ENCODE measurements around the gene FBXO47. TPM values are rescaled to one million over a fixed set of nuclear protein-coding genes. Genes with fewer than 3 reads are reported as not detected.
"Not testable (repeated sequence)": the region's sequence is repeated elsewhere in the genome, so short reads cannot be mapped to it uniquely, and the experiment has no call there.

FBXO47 gene
- total and polyA plus RNA-seq, 2 of the 4 experiments (the other 2 are of a cell fraction), result under 0.01 TPM; not detected in 1

- no TSS peak for BruUV-seq (replicated peaks)
- H3K9me3 ChIP-seq (ENCODE audit: control insufficient read depth, insufficient read depth, low read length), result no peaks in the 10 kb centered on the region
- no peak overlapping the region for H2AK9ac ChIP-seq (replicated peaks; ENCODE audit: low read depth, low read length, poor library complexity)
- peaks cover 6% of the 10 kb centered on the region; the same call in 1 of the 2 replicates for H3K4me1 ChIP-seq (ENCODE audit: control insufficient read depth, insufficient read depth, low read length)
- H2AFZ ChIP-seq (replicated peaks; ENCODE audit: low read length, poor library complexity), result peak overlapping the region; percentile 49
- H3K18ac ChIP-seq (ENCODE audit: low read depth, low read length), result no peak overlapping the region
- H4K91ac ChIP-seq (ENCODE audit: insufficient read depth, low read depth, low read length), result no peak overlapping the region
- no peak overlapping the region for H2BK120ac ChIP-seq (ENCODE audit: low read depth, low read length)
- peaks cover 82% of the 10 kb centered on the region for H3K36me3 ChIP-seq (ENCODE audit: control insufficient read depth, insufficient read depth, low read length)
- H2BK15ac ChIP-seq (ENCODE audit: low read depth, low read length), result no peak overlapping the region
- no peak overlapping the region for H3K4me2 ChIP-seq (ENCODE audit: low read depth, low read length)
- ChIA-PET CTCF (no interaction called here), POLR2A (ENCODE audit: unreplicated experiment) (no interaction called here)
- no peak overlapping the region for H3K56ac ChIP-seq (ENCODE audit: extremely low read depth, insufficient read depth, low read length)
- H3K27me3 ChIP-seq (ENCODE audit: control insufficient read depth, insufficient read depth, low read length), result no peaks in the 10 kb centered on the region
- H3K27ac ChIP-seq (ENCODE audit: insufficient read depth, low read length), result peak overlapping the region; percentile 20; the same call in 1 of the 2 replicates
- H3K9ac ChIP-seq (ENCODE audit: low read depth, low read length), result no peak overlapping the region
- in situ Hi-C loops (cut with MboI; ENCODE audit: low sequenced_read_pairs) (no loop called here), intact Hi-C loops (cut with micrococcal nuclease) (no loop called here), dilution Hi-C loops (cut with HindIII; ENCODE audit: low sequenced_read_pairs, unreplicated experiment) (no loop called here)
- peaks cover 30% of the 10 kb centered on the region for H3K9me1 ChIP-seq (ENCODE audit: insufficient read depth, low read length)
- H2AK5ac ChIP-seq (ENCODE audit: low read depth, low read length), result no peak overlapping the region
- H4K8ac ChIP-seq (ENCODE audit: low read depth in 2 of 2, low read length in 2 of 2), result no peak overlapping the region
- no peak overlapping the region for H2BK5ac ChIP-seq (ENCODE audit: low read depth, low read length, poor library complexity, severe bottlenecking)
- H4K5ac ChIP-seq (ENCODE audit: low read depth, low read length), result no peak overlapping the region
- H2BK20ac ChIP-seq (ENCODE audit: low read depth, low read length), result no peak overlapping the region
- H3K4ac ChIP-seq (ENCODE audit: low read depth, low read length), result no peak overlapping the region
- peak; percentile 12; the same call in 1 of the 2 replicates for ATAC-seq (ENCODE audit: low read depth)
- WGBS, 2 experiments (ENCODE audit: extremely low coverage in 2 of 2, insufficient read length in 1 of 2), result 78% methylated on average over 6 of the region's 13 CpGs; no CpG with 5 or more reads in 1 of the 2 experiments
- no peak overlapping the region for H3K23ac ChIP-seq (ENCODE audit: low read depth, low read length)
- H3K79me1 ChIP-seq (ENCODE audit: low read depth in 1 of 2, low read length in 2 of 2), result peaks cover 70 to 95% of the 10 kb centered on the region in 2 experiments
- no peak for DNase-seq
- H3K4me3 ChIP-seq (ENCODE audit: insufficient read depth, low read depth, low read length), result no peak overlapping the region
- TF ChIP-seq MXI1 (IDR thresholded peaks at IDR 0.05; ENCODE audit: borderline replicate concordance, low read depth, low read length) (no peak), MAFK (IDR thresholded peaks at IDR 0.05; ENCODE audit: low read depth, low read length) (no peak), ELK1 (IDR thresholded peaks at IDR 0.05; ENCODE audit: borderline replicate concordance, low read depth, low read length) (no peak), CEBPB (IDR thresholded peaks at IDR 0.05; ENCODE audit: low read depth, low read length) (no peak)
- no peak overlapping the region for H3K14ac ChIP-seq (replicated peaks; ENCODE audit: low read depth, low read length)
- peaks cover 87% of the 10 kb centered on the region for H4K20me1 ChIP-seq (ENCODE audit: insufficient read depth, low read length)
Observed at GRCh38 chr17:38912221-38912813, 54.9 kb downstream of the FBXO47 start.

GRCh38 chr17:38911731-38912081, 55.5 kb downstream of the FBXO47 start:
- H3K27ac ChIP-seq (ENCODE audit: insufficient read depth, low read length); dilution Hi-C loops (cut with HindIII; ENCODE audit: low sequenced_read_pairs, unreplicated experiment); intact Hi-C loops (cut with micrococcal nuclease); H4K5ac ChIP-seq (ENCODE audit: low read depth, low read length); H3K4me2 ChIP-seq (ENCODE audit: low read depth, low read length); H2BK20ac ChIP-seq (ENCODE audit: low read depth, low read length); H4K91ac ChIP-seq (ENCODE audit: insufficient read depth, low read depth, low read length); H3K9ac ChIP-seq (ENCODE audit: low read depth, low read length); H3K4me3 ChIP-seq (ENCODE audit: insufficient read depth, low read depth, low read length); H2AFZ ChIP-seq (replicated peaks; ENCODE audit: low read length, poor library complexity); H3K4me1 ChIP-seq (ENCODE audit: control insufficient read depth, insufficient read depth, low read length); in situ Hi-C loops (cut with MboI; ENCODE audit: low sequenced_read_pairs); POLR2A ChIA-PET (ENCODE audit: unreplicated experiment); H4K8ac ChIP-seq (ENCODE audit: low read depth in 2 of 2, low read length in 2 of 2); H3K23ac ChIP-seq (ENCODE audit: low read depth, low read length); H3K18ac ChIP-seq (ENCODE audit: low read depth, low read length); H3K9me3 ChIP-seq (ENCODE audit: control insufficient read depth, insufficient read depth, low read length); H3K4ac ChIP-seq (ENCODE audit: low read depth, low read length); H3K14ac ChIP-seq (replicated peaks; ENCODE audit: low read depth, low read length); H2AK5ac ChIP-seq (ENCODE audit: low read depth, low read length); ATAC-seq (ENCODE audit: low read depth); DNase-seq; H2BK5ac ChIP-seq (ENCODE audit: low read depth, low read length, poor library complexity, severe bottlenecking); H2BK120ac ChIP-seq (ENCODE audit: low read depth, low read length); H2BK15ac ChIP-seq (ENCODE audit: low read depth, low read length); CTCF ChIA-PET; H3K56ac ChIP-seq (ENCODE audit: extremely low read depth, insufficient read depth, low read length); BruUV-seq (replicated peaks); H3K27me3 ChIP-seq (ENCODE audit: control insufficient read depth, insufficient read depth, low read length): not testable (repeated sequence)
- Histone ChIP-seq H3K9me1 (ENCODE audit: insufficient read depth, low read length) (peaks cover 35% of the 10 kb centered on the region), H2AK9ac (replicated peaks; ENCODE audit: low read depth, low read length, poor library complexity) (peak overlapping the region; percentile 70), H3K36me3 (ENCODE audit: control insufficient read depth, insufficient read depth, low read length) (peaks cover 80% of the 10 kb centered on the region), H3K79me1 (ENCODE audit: low read depth in 1 of 2, low read length in 2 of 2) (peaks cover 69 to 95% of the 10 kb centered on the region in 2 experiments), H4K20me1 (ENCODE audit: insufficient read depth, low read length) (peaks cover 87% of the 10 kb centered on the region)
- WGBS, 2 experiments (ENCODE audit: extremely low coverage in 2 of 2, insufficient read length in 1 of 2), result no CpG with 5 or more reads among the region's 8 CpGs
